ENCODE measurements around the gene SLC25A12. TPM values are rescaled to one million over a fixed set of nuclear protein-coding genes. Genes with fewer than 3 reads are reported as not detected.

Gene SLC25A12
- total and polyA plus RNA-seq, 9 of the 15 experiments (the other 6 are each of a cell fraction or from before 2014, with no cell fraction given): 13.5 to 36.5 (median 21.7) TPM

DNA sequence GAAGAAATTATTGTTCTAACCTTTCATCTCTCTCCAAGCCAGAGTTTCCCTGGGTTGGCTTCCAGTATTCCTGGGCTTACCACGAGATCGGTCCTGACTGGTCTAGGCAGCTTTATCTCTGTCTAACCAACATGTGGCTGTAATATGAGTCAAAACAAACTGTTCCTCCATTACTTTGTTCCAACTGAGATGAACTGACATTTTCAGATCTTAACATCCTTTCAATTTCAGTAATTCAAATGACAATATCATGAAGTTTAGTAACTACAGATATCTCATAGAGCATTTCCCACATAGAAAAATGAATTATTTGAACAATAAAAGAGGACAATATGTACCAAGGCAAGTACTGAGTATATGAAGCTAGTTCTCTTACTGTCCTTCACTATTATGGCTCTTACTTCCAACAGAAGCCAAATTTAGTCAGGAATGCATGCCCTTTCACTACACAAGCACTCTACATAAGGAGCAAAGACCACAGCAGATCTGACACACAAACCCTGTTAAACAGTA lies 15.5 kb downstream of the SLC25A12 start (continued):
- TF ChIP-seq, protein P1, sequence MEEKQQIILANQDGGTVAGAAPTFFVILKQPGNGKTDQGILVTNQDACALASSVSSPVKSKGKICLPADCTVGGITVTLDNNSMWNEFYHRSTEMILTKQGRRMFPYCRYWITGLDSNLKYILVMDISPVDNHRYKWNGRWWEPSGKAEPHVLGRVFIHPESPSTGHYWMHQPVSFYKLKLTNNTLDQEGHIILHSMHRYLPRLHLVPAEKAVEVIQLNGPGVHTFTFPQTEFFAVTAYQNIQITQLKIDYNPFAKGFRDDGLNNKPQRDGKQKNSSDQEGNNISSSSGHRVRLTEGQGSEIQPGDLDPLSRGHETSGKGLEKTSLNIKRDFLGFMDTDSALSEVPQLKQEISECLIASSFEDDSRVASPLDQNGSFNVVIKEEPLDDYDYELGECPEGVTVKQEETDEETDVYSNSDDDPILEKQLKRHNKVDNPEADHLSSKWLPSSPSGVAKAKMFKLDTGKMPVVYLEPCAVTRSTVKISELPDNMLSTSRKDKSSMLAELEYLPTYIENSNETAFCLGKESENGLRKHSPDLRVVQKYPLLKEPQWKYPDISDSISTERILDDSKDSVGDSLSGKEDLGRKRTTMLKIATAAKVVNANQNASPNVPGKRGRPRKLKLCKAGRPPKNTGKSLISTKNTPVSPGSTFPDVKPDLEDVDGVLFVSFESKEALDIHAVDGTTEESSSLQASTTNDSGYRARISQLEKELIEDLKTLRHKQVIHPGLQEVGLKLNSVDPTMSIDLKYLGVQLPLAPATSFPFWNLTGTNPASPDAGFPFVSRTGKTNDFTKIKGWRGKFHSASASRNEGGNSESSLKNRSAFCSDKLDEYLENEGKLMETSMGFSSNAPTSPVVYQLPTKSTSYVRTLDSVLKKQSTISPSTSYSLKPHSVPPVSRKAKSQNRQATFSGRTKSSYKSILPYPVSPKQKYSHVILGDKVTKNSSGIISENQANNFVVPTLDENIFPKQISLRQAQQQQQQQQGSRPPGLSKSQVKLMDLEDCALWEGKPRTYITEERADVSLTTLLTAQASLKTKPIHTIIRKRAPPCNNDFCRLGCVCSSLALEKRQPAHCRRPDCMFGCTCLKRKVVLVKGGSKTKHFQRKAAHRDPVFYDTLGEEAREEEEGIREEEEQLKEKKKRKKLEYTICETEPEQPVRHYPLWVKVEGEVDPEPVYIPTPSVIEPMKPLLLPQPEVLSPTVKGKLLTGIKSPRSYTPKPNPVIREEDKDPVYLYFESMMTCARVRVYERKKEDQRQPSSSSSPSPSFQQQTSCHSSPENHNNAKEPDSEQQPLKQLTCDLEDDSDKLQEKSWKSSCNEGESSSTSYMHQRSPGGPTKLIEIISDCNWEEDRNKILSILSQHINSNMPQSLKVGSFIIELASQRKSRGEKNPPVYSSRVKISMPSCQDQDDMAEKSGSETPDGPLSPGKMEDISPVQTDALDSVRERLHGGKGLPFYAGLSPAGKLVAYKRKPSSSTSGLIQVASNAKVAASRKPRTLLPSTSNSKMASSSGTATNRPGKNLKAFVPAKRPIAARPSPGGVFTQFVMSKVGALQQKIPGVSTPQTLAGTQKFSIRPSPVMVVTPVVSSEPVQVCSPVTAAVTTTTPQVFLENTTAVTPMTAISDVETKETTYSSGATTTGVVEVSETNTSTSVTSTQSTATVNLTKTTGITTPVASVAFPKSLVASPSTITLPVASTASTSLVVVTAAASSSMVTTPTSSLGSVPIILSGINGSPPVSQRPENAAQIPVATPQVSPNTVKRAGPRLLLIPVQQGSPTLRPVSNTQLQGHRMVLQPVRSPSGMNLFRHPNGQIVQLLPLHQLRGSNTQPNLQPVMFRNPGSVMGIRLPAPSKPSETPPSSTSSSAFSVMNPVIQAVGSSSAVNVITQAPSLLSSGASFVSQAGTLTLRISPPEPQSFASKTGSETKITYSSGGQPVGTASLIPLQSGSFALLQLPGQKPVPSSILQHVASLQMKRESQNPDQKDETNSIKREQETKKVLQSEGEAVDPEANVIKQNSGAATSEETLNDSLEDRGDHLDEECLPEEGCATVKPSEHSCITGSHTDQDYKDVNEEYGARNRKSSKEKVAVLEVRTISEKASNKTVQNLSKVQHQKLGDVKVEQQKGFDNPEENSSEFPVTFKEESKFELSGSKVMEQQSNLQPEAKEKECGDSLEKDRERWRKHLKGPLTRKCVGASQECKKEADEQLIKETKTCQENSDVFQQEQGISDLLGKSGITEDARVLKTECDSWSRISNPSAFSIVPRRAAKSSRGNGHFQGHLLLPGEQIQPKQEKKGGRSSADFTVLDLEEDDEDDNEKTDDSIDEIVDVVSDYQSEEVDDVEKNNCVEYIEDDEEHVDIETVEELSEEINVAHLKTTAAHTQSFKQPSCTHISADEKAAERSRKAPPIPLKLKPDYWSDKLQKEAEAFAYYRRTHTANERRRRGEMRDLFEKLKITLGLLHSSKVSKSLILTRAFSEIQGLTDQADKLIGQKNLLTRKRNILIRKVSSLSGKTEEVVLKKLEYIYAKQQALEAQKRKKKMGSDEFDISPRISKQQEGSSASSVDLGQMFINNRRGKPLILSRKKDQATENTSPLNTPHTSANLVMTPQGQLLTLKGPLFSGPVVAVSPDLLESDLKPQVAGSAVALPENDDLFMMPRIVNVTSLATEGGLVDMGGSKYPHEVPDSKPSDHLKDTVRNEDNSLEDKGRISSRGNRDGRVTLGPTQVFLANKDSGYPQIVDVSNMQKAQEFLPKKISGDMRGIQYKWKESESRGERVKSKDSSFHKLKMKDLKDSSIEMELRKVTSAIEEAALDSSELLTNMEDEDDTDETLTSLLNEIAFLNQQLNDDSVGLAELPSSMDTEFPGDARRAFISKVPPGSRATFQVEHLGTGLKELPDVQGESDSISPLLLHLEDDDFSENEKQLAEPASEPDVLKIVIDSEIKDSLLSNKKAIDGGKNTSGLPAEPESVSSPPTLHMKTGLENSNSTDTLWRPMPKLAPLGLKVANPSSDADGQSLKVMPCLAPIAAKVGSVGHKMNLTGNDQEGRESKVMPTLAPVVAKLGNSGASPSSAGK (IDR thresholded peaks at IDR 0.05): peak; percentile 82
- TF ChIP-seq ZNF586 (CRISPR knock-in tag; conservative IDR thresholded peaks at IDR 0.05) (no peak), MYC (IDR thresholded peaks at IDR 0.05; ENCODE audit: low read depth, low read length) (peak; percentile 94), MYC (CRISPR knock-in tag; IDR thresholded peaks at IDR 0.05; ENCODE audit: borderline replicate concordance, low read depth) (no peak), KLF16 (IDR thresholded peaks at IDR 0.05) (peak; percentile 82), CBX3 (IDR thresholded peaks at IDR 0.05; ENCODE audit: borderline replicate concordance in 1 of 2, low read length in 2 of 2) (peak in 1 of 2 experiments; percentile 83; a peak in 1 of 3 replicates), TAL1 (IDR thresholded peaks at IDR 0.05) (no peak)
- TF ChIP-seq, protein P2, sequence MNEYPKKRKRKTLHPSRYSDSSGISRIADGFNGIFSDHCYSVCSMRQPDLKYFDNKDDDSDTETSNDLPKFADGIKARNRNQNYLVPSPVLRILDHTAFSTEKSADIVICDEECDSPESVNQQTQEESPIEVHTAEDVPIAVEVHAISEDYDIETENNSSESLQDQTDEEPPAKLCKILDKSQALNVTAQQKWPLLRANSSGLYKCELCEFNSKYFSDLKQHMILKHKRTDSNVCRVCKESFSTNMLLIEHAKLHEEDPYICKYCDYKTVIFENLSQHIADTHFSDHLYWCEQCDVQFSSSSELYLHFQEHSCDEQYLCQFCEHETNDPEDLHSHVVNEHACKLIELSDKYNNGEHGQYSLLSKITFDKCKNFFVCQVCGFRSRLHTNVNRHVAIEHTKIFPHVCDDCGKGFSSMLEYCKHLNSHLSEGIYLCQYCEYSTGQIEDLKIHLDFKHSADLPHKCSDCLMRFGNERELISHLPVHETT (CRISPR knock-in tag; conservative IDR thresholded peaks at IDR 0.05 in 1 of 2, IDR thresholded peaks at IDR 0.05 in 1 of 2): no peak
- TF ChIP-seq, protein P3, sequence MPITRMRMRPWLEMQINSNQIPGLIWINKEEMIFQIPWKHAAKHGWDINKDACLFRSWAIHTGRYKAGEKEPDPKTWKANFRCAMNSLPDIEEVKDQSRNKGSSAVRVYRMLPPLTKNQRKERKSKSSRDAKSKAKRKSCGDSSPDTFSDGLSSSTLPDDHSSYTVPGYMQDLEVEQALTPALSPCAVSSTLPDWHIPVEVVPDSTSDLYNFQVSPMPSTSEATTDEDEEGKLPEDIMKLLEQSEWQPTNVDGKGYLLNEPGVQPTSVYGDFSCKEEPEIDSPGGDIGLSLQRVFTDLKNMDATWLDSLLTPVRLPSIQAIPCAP (CRISPR knock-in tag; IDR thresholded peaks at IDR 0.05; ENCODE audit: borderline replicate concordance): no peak

Measured in K562 (cell line).